ENCODE measurements around the gene ADISSP.

The ADISSP gene

DNA sequence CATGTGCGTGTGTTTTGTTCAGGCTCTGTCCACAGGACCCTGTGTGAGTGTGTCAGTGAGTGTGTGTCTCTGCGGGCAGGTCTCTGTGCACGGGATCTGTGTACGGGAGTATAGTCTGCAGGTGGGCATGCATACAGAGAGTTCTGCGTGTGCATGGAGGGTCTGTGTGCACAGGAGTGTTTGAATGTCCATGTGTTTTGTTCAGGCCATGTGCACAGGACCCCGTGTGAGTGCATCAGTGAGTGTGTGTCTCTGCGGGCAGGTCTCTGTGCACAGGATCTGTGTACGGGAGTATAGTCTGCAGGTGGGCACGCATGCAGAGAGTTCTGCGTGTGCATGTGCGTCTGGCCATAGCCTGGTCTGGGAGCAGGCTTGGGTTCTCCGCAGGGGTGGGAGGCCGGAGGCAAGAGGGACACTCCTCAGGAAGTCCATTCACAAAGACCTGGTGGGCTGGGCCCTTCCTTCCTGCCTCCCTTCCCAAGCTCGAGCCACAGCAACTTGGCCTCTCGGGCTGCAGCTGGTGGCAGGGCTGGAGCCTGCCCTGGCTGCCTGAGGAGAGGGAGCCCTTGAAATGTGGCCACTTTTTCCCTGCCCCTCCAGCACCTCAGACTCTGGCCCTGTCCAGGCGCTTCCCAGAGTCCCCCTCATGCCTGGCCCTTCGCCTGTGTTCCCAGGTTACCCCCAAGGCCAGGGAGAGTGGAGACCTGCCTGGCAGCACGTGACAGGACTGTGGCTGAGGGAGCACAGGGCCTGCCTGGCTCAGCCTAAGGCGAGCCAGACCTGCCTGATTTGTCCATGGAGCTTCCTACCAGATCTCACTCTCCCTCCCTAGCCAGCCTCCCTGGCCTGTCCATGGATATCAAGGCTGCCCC is 28.3 kb downstream of the ADISSP start:
- H3K14ac ChIP-seq (ENCODE audit: low read length) = no peak overlapping the region
- H3K4me2 ChIP-seq (ENCODE audit: low read length) = no peak overlapping the region
- H2BK5ac ChIP-seq (ENCODE audit: low read depth, low read length, poor library complexity) = no peak overlapping the region
- no peak overlapping the region for H3K23ac ChIP-seq (ENCODE audit: low read length)
- no peak overlapping the region for H3K18ac ChIP-seq (ENCODE audit: low read length)
- H2AFZ ChIP-seq (ENCODE audit: insufficient read depth, low read length, poor library complexity) = peak overlapping the region; percentile 13
- no peak for DNase-seq
- H3K27ac ChIP-seq (ENCODE audit: low read depth, low read length) = no peak overlapping the region
- no peaks in the 10 kb centered on the region for H3K79me2 ChIP-seq (ENCODE audit: control insufficient read depth, insufficient read depth, low read length, poor library complexity)
- peaks cover 2% of the 10 kb centered on the region for H3K9me3 ChIP-seq (ENCODE audit: insufficient read depth, low read depth, low read length)
- H2AK5ac ChIP-seq (ENCODE audit: low read length) = no peak overlapping the region
- H3K4me1 ChIP-seq (ENCODE audit: control insufficient read depth in 1 of 2, insufficient read depth in 2 of 2, low read length in 2 of 2) = no peaks in the 10 kb centered on the region
- no CpG with 5 or more reads among the region's 19 CpGs for WGBS (ENCODE audit: extremely low coverage, insufficient coverage, insufficient read length)
- H3K9ac ChIP-seq (ENCODE audit: low read length) = peak overlapping the region; percentile 6
- no peak overlapping the region for H4K8ac ChIP-seq (ENCODE audit: low read depth, low read length)
- no peak overlapping the region for H2BK120ac ChIP-seq (ENCODE audit: insufficient read depth, low read length, poor library complexity)
- H4K91ac ChIP-seq (ENCODE audit: low read depth, low read length) = no peak overlapping the region
- H3K27me3 ChIP-seq (ENCODE audit: insufficient read depth, low read length) = no peaks in the 10 kb centered on the region
- H2BK12ac ChIP-seq (ENCODE audit: low read length) = no peak overlapping the region
- H3K79me1 ChIP-seq (ENCODE audit: low read length) = no peaks in the 10 kb centered on the region
- no peaks in the 10 kb centered on the region for H3K36me3 ChIP-seq (ENCODE audit: control insufficient read depth in 1 of 2, insufficient read depth in 2 of 2, low read length in 2 of 2)
- no peak overlapping the region for H4K12ac ChIP-seq (ENCODE audit: low read depth, low read length)
- no peak overlapping the region for H3K4me3 ChIP-seq (ENCODE audit: low read depth, low read length)
- no peak overlapping the region for H3K4ac ChIP-seq (ENCODE audit: low read depth, low read length)

DNA sequence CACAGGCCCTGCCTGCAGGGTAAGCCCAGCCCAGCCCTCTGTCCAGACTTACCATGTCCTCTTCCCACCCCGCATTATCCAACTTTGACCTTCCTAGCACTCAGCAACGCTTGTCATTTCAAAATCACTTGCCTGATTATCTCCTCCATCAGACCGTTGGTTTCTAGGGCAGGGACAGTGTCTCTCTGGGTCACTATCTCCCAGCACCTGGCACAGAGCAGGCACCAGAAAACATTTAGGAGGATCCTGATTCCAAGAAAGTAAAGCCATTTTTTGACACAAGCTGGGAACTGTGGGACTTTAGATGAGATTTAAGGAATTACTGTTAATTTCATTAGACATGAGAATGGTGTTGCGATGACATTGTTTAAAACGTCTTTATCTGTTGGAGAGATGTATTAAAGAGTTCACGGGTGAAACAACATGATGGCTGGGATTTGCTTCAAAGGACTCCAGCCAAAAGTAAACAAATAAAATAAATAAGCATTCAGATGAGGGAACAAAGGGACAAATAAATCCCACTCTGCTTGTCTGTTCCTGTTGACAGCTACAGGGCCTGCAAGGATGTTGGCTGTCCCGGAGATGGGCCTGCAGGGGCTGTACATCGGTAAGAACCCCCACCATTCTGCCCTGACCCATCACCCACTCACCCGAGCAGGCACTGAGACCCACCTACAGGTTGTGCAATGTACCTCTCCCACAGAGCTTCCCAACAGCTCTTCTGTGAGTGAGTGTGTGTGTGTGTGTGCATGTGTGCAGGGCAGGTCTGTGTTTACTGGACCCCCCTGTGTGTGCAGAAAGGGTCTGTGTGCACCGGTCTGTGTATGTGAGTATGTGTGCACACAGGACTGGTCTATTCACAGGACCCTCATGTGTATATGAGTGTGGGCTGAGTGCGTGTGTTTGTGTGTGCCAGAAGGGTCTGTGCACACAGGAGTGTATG is 29.2 kb downstream of the ADISSP start:
- peaks cover under 1% of the 10 kb centered on the region for H3K27me3 ChIP-seq (ENCODE audit: insufficient read depth, low read length)
- no peak overlapping the region for H2AK5ac ChIP-seq (ENCODE audit: low read length)
- no peaks in the 10 kb centered on the region for H3K79me1 ChIP-seq (ENCODE audit: low read length)
- H3K4ac ChIP-seq (ENCODE audit: low read depth, low read length) = no peak overlapping the region
- H3K14ac ChIP-seq (ENCODE audit: low read length) = no peak overlapping the region
- WGBS (ENCODE audit: extremely low coverage, insufficient coverage, insufficient read length) = no CpG with 5 or more reads among the region's 11 CpGs
- H2BK5ac ChIP-seq (ENCODE audit: low read depth, low read length, poor library complexity) = no peak overlapping the region
- H3K4me3 ChIP-seq (ENCODE audit: low read depth, low read length) = no peak overlapping the region
- H3K4me1 ChIP-seq (ENCODE audit: control insufficient read depth in 1 of 2, insufficient read depth in 2 of 2, low read length in 2 of 2) = no peaks in the 10 kb centered on the region
- H3K23ac ChIP-seq (ENCODE audit: low read length) = no peak overlapping the region
- H3K18ac ChIP-seq (ENCODE audit: low read length) = no peak overlapping the region
- H3K9ac ChIP-seq (ENCODE audit: low read length) = peak overlapping the region; percentile 6
- H4K8ac ChIP-seq (ENCODE audit: low read depth, low read length) = no peak overlapping the region
- no peaks in the 10 kb centered on the region for H3K36me3 ChIP-seq (ENCODE audit: control insufficient read depth in 1 of 2, insufficient read depth in 2 of 2, low read length in 2 of 2)
- H3K79me2 ChIP-seq (ENCODE audit: control insufficient read depth, insufficient read depth, low read length, poor library complexity) = no peaks in the 10 kb centered on the region
- H3K9me3 ChIP-seq (ENCODE audit: insufficient read depth, low read depth, low read length) = peaks cover 2% of the 10 kb centered on the region
- H2AFZ ChIP-seq (ENCODE audit: insufficient read depth, low read length, poor library complexity) = no peak overlapping the region
- no peak overlapping the region for H2BK120ac ChIP-seq (ENCODE audit: insufficient read depth, low read length, poor library complexity)
- no peak overlapping the region for H2BK12ac ChIP-seq (ENCODE audit: low read length)
- no peak overlapping the region for H4K91ac ChIP-seq (ENCODE audit: low read depth, low read length)
- H3K27ac ChIP-seq (ENCODE audit: low read depth, low read length) = no peak overlapping the region
- no peak overlapping the region for H4K12ac ChIP-seq (ENCODE audit: low read depth, low read length)
- H3K4me2 ChIP-seq (ENCODE audit: low read length) = no peak overlapping the region
- DNase-seq = peak in 1 of 2 donors; percentile 35

GRCh38 chr20:3735768-3736167 is 31.8 kb downstream of the ADISSP start:
- H4K12ac ChIP-seq (ENCODE audit: low read depth, low read length) = no peak overlapping the region
- no peak overlapping the region for H3K4me3 ChIP-seq (ENCODE audit: low read depth, low read length)
- H3K36me3 ChIP-seq (ENCODE audit: control insufficient read depth in 1 of 2, insufficient read depth in 2 of 2, low read length in 2 of 2) = no peaks in the 10 kb centered on the region
- H3K18ac ChIP-seq (ENCODE audit: low read length) = no peak overlapping the region
- H2AK5ac ChIP-seq (ENCODE audit: low read length) = no peak overlapping the region
- H3K79me2 ChIP-seq (ENCODE audit: control insufficient read depth, insufficient read depth, low read length, poor library complexity) = no peaks in the 10 kb centered on the region
- H3K9me3 ChIP-seq (ENCODE audit: insufficient read depth, low read depth, low read length) = peaks cover 2% of the 10 kb centered on the region
- H3K4me1 ChIP-seq (ENCODE audit: control insufficient read depth in 1 of 2, insufficient read depth in 2 of 2, low read length in 2 of 2) = no peaks in the 10 kb centered on the region
- H3K9ac ChIP-seq (ENCODE audit: low read length) = no peak overlapping the region
- H2BK5ac ChIP-seq (ENCODE audit: low read depth, low read length, poor library complexity) = no peak overlapping the region
- H3K79me1 ChIP-seq (ENCODE audit: low read length) = no peaks in the 10 kb centered on the region
- no peak overlapping the region for H3K27ac ChIP-seq (ENCODE audit: low read depth, low read length)
- no peak overlapping the region for H3K4ac ChIP-seq (ENCODE audit: low read depth, low read length)
- H2BK12ac ChIP-seq (ENCODE audit: low read length) = no peak overlapping the region
- H4K91ac ChIP-seq (ENCODE audit: low read depth, low read length) = no peak overlapping the region
- DNase-seq = no peak
- H3K23ac ChIP-seq (ENCODE audit: low read length) = no peak overlapping the region
- no peak overlapping the region for H3K14ac ChIP-seq (ENCODE audit: low read length)
- no peak overlapping the region for H4K8ac ChIP-seq (ENCODE audit: low read depth, low read length)
- peaks cover 10% of the 10 kb centered on the region for H3K27me3 ChIP-seq (ENCODE audit: insufficient read depth, low read length)
- no CpG with 5 or more reads among the region's 4 CpGs for WGBS (ENCODE audit: extremely low coverage, insufficient coverage, insufficient read length)
- H2AFZ ChIP-seq (ENCODE audit: insufficient read depth, low read length, poor library complexity) = no peak overlapping the region
- no peak overlapping the region for H3K4me2 ChIP-seq (ENCODE audit: low read length)
- H2BK120ac ChIP-seq (ENCODE audit: insufficient read depth, low read length, poor library complexity) = no peak overlapping the region

GRCh38 chr20:3734111-3734843 is 33.3 kb downstream of the ADISSP start:
- H2AK5ac ChIP-seq (ENCODE audit: low read length) = no peak overlapping the region
- no CpG with 5 or more reads among the region's 12 CpGs for WGBS (ENCODE audit: extremely low coverage, insufficient coverage, insufficient read length)
- DNase-seq = no peak
- no peak overlapping the region for H3K23ac ChIP-seq (ENCODE audit: low read length)
- H3K27ac ChIP-seq (ENCODE audit: low read depth, low read length) = no peak overlapping the region
- H3K36me3 ChIP-seq (ENCODE audit: control insufficient read depth in 1 of 2, insufficient read depth in 2 of 2, low read length in 2 of 2) = no peaks in the 10 kb centered on the region
- H2AFZ ChIP-seq (ENCODE audit: insufficient read depth, low read length, poor library complexity) = no peak overlapping the region
- no peak overlapping the region for H2BK5ac ChIP-seq (ENCODE audit: low read depth, low read length, poor library complexity)
- H3K79me1 ChIP-seq (ENCODE audit: low read length) = no peaks in the 10 kb centered on the region
- no peak overlapping the region for H4K8ac ChIP-seq (ENCODE audit: low read depth, low read length)
- no peak overlapping the region for H3K9ac ChIP-seq (ENCODE audit: low read length)
- peaks cover 3% of the 10 kb centered on the region for H3K9me3 ChIP-seq (ENCODE audit: insufficient read depth, low read depth, low read length)
- H3K14ac ChIP-seq (ENCODE audit: low read length) = no peak overlapping the region
- no peak overlapping the region for H2BK120ac ChIP-seq (ENCODE audit: insufficient read depth, low read length, poor library complexity)
- no peak overlapping the region for H3K4ac ChIP-seq (ENCODE audit: low read depth, low read length)
- no peak overlapping the region for H3K4me2 ChIP-seq (ENCODE audit: low read length)
- H3K27me3 ChIP-seq (ENCODE audit: insufficient read depth, low read length) = peaks cover 10% of the 10 kb centered on the region
- H3K79me2 ChIP-seq (ENCODE audit: control insufficient read depth, insufficient read depth, low read length, poor library complexity) = no peaks in the 10 kb centered on the region
- no peak overlapping the region for H3K4me3 ChIP-seq (ENCODE audit: low read depth, low read length)
- no peak overlapping the region for H4K12ac ChIP-seq (ENCODE audit: low read depth, low read length)
- H3K4me1 ChIP-seq (ENCODE audit: control insufficient read depth in 1 of 2, insufficient read depth in 2 of 2, low read length in 2 of 2) = no peaks in the 10 kb centered on the region
- H3K18ac ChIP-seq (ENCODE audit: low read length) = no peak overlapping the region
- H4K91ac ChIP-seq (ENCODE audit: low read depth, low read length) = no peak overlapping the region
- no peak overlapping the region for H2BK12ac ChIP-seq (ENCODE audit: low read length)

All from trophoblast cell (in vitro differentiated cells and primary cell).